Posterior vena cava (tissue), 2 donors: ENCODE results near the gene ENC1. TPM values are rescaled to one million over a fixed set of nuclear protein-coding genes. Genes with fewer than 3 reads are reported as not detected.
A peak's percentile ranks its signal among the peaks of the same experiment; 100 is the strongest.

Experiments used
- DNase-seq: peaks from one replicate; pipeline ENCODE4 v3.0.0-alpha.2; 2020; ENCODE audit warnings: low spot score
- intact Hi-C, 2 donors: fragments of 100-400 bp; cut with DNase I; formaldehyde crosslinking; loops; one replicate each; pipeline versions ENCODE4 v1.14.1 to v1.14.2; 2022 to 2023
- total RNA-seq, 2 donors: library from RNA; stranded (reverse); fragmentation: NEBNext Ultra II Directional; extraction: Animal tissue kit (Norgen Biotek cat#: 25700); gene quantifications; one replicate each; pipeline ENCODE4 v1.2.1, GENCODE V29; 2021
- donor health status: DM: yes; HTN: yes; CAD: no.
- donor health status: DM: yes; HTN: yes; CAD: no.

The ENC1 gene
- total RNA-seq, 2 donors from 2014 or later = 12.4 to 12.7 TPM

GRCh38 chr5:74621492-74621891, 19.0 kb downstream of the ENC1 start:
- intact Hi-C loops = no loop called here
- DNase-seq = no peak

- DNase-seq = peak; percentile 42
- intact Hi-C loops = no loop called here
Measured at GRCh38 chr5:74619308-74619707, 21.2 kb downstream of the ENC1 start.

GRCh38 chr5:74618106-74618505, 22.4 kb downstream of the ENC1 start:
- intact Hi-C loops = no loop called here
- no peak for DNase-seq

- intact Hi-C loops = no loop called here
- no peak for DNase-seq
Measured at GRCh38 chr5:74617202-74617601, 23.3 kb downstream of the ENC1 start.

- intact Hi-C loops = no loop called here
- DNase-seq = peak; percentile 64
Measured at GRCh38 chr5:74616236-74617146, 24.0 kb downstream of the ENC1 start.

- no peak for DNase-seq
- intact Hi-C loops = no loop called here
Measured at GRCh38 chr5:74613283-74613682, 27.2 kb downstream of the ENC1 start.

- intact Hi-C loops = no loop called here
- no peak for DNase-seq
Measured at GRCh38 chr5:74612045-74612444, 28.5 kb downstream of the ENC1 start.

GRCh38 chr5:74608736-74609601, 31.6 kb downstream of the ENC1 start:
- DNase-seq = no peak
- intact Hi-C loops = no loop called here

GRCh38 chr5:74605759-74606158, 34.8 kb downstream of the ENC1 start:
- intact Hi-C loops = no loop called here

GRCh38 chr5:74603376-74603775, 37.2 kb downstream of the ENC1 start:
- DNase-seq = no peak
- intact Hi-C loops = no loop called here

More at GRCh38 chr5:74605759-74606158, 34.8 kb downstream of the ENC1 start:
- no peak for DNase-seq

GRCh38 chr5:74599148-74599547, 41.4 kb downstream of the ENC1 start:
- intact Hi-C loops = no loop called here
- no peak for DNase-seq

- intact Hi-C loops = no loop called here
Measured at GRCh38 chr5:74598731-74599130, 41.8 kb downstream of the ENC1 start.

GRCh38 chr5:74596927-74597326, 43.6 kb downstream of the ENC1 start:
- intact Hi-C loops = no loop called here
- DNase-seq = no peak

More at GRCh38 chr5:74598731-74599130, 41.8 kb downstream of the ENC1 start:
- DNase-seq = no peak

GRCh38 chr5:74595143-74595925, 45.2 kb downstream of the ENC1 start:
- DNase-seq = no peak
- intact Hi-C loops = no loop called here

GRCh38 chr5:74594137-74595040, 46.1 kb downstream of the ENC1 start:
- intact Hi-C loops = no loop called here
- DNase-seq = no peak

- no peak for DNase-seq
- intact Hi-C loops = no loop called here
Measured at GRCh38 chr5:74589204-74590056, 51.1 kb downstream of the ENC1 start.

GRCh38 chr5:74588415-74588814, 52.1 kb downstream of the ENC1 start:
- DNase-seq = no peak
- intact Hi-C loops = no loop called here

- no peak for DNase-seq
- intact Hi-C loops = no loop called here
Measured at GRCh38 chr5:74587890-74588289, 52.6 kb downstream of the ENC1 start.
